HUES64 (cell line): ENCODE data around the gene SERPINB6.
A peak's percentile ranks its signal among the peaks of the same experiment; 100 is the strongest.
"Not testable (repeated sequence)": the region's sequence is repeated elsewhere in the genome, so short reads cannot be mapped to it uniquely, and the experiment has no call there.

Source experiments
- H3K27ac ChIP-seq: 2 replicates; pipeline ENCODE4 v1.7.0; 2013; ENCODE audit warnings: low read depth, low read length, inconsistent platforms
- H3K27me3 ChIP-seq: 2 replicates; pipeline ENCODE4 v1.6.1; 2013; ENCODE audit warnings: mild to moderate bottlenecking, low read length; ENCODE audit not compliant: insufficient read depth
- H3K36me3 ChIP-seq: 2 replicates; pipeline ENCODE4 v1.6.1; 2013; ENCODE audit warnings: mild to moderate bottlenecking, low read length; ENCODE audit not compliant: insufficient read depth
- H3K4me1 ChIP-seq: 2 replicates; pipeline ENCODE4 v1.6.1; 2013; ENCODE audit warnings: mild to moderate bottlenecking, low read length, moderate library complexity; ENCODE audit not compliant: insufficient read depth
- H3K4me3 ChIP-seq: 2 replicates; pipeline ENCODE4 v1.5.1; 2013; ENCODE audit warnings: mild to moderate bottlenecking, low read length, moderate library complexity
- H3K9ac ChIP-seq: 2 replicates; pipeline ENCODE4 v1.6.1; 2013; ENCODE audit warnings: mild to moderate bottlenecking, low read depth, low read length
- H3K9me3 ChIP-seq: 2 replicates; pipeline ENCODE4 v1.6.1; 2013; ENCODE audit warnings: low read depth, low read length; ENCODE audit not compliant: insufficient read depth
- WGBS: fragments of 150-250, 120-280 bp; methylation state at CpG from one replicate; pipeline ENCODE4 v1.1.7; 2013; ENCODE audit warnings: missing lambda C conversion rate; 5-methylcytosine and 5-hydroxymethylcytosine counted together

The SERPINB6 gene

GRCh38 chr6:2999618-3000557 lies 28.5 kb upstream of the SERPINB6 start, which contains the start of gene NQO2:
NQO2 (plus strand) TSS chr6:2999894; CDS start chr6:3006553, 6,659 bp downstream.
- peak within 1 kb of the TSS; percentile 86 for H3K9ac ChIP-seq
- H3K4me3 ChIP-seq = peak within 1 kb of the TSS; percentile 95
- WGBS = 1% methylated on average over 83 of the region's 87 CpGs
- H3K36me3 ChIP-seq = peaks cover 10% of the 10 kb centered on the region
- H3K27me3 ChIP-seq = peaks cover 7% of the 10 kb centered on the region; the same call in 1 of the 2 replicates
- H3K4me1 ChIP-seq = peaks cover 12% of the 10 kb centered on the region; the same call in 1 of the 2 replicates
- H3K9me3 ChIP-seq = no peaks in the 10 kb centered on the region
- H3K27ac ChIP-seq = peak within 1 kb of the TSS; percentile 52; the same call in 1 of the 2 replicates

- H3K36me3 ChIP-seq = peaks cover 2% of the 10 kb centered on the region; the same call in 1 of the 2 replicates
- no peak overlapping the region for H3K27ac ChIP-seq
- WGBS = under 1% methylated on average over 30 of the region's 30 CpGs
These were observed 27.7 kb upstream of the SERPINB6 start for GRCh38 chr6:2998998-2999617.

GRCh38 chr6:2998249-2998997 lies 27.1 kb upstream of the SERPINB6 start:
- peaks cover 12% of the 10 kb centered on the region; the same call in 1 of the 2 replicates for H3K4me1 ChIP-seq
- not testable (repeated sequence) for H3K27ac ChIP-seq, H3K9ac ChIP-seq, H3K9me3 ChIP-seq, H3K36me3 ChIP-seq, H3K27me3 ChIP-seq
- H3K4me3 ChIP-seq = peak overlapping the region; percentile 77
- 3% methylated on average over 8 of the region's 16 CpGs for WGBS

More at GRCh38 chr6:2998998-2999617, 27.7 kb upstream of the SERPINB6 start:
- H3K4me3 ChIP-seq = peak overlapping the region; percentile 77
- H3K4me1 ChIP-seq = peaks cover 12% of the 10 kb centered on the region; the same call in 1 of the 2 replicates
- no peaks in the 10 kb centered on the region for H3K9me3 ChIP-seq
- peaks cover 7% of the 10 kb centered on the region; the same call in 1 of the 2 replicates for H3K27me3 ChIP-seq
- 0 out of 2 replicates have a peak overlapping the region, but pooled peaks have one; percentile 20 for H3K9ac ChIP-seq

GRCh38 chr6:2993755-2994317 lies 22.5 kb upstream of the SERPINB6 start:
- peaks cover 21% of the 10 kb centered on the region for H3K4me1 ChIP-seq
- 91% methylated on average over 3 of the region's 4 CpGs for WGBS
- H3K9ac ChIP-seq = no peak overlapping the region
- H3K27ac ChIP-seq = no peak overlapping the region
- H3K9me3 ChIP-seq = no peaks in the 10 kb centered on the region
- H3K27me3 ChIP-seq = peaks cover 3% of the 10 kb centered on the region; the same call in 1 of the 2 replicates
- no peaks in the 10 kb centered on the region for H3K36me3 ChIP-seq
- no peak overlapping the region for H3K4me3 ChIP-seq

GRCh38 chr6:2992330-2992979 lies 21.1 kb upstream of the SERPINB6 start:
- no peak overlapping the region for H3K9ac ChIP-seq
- H3K4me1 ChIP-seq = peaks cover 20% of the 10 kb centered on the region
- H3K36me3 ChIP-seq = no peaks in the 10 kb centered on the region
- no peak overlapping the region for H3K27ac ChIP-seq
- H3K27me3 ChIP-seq = no peaks in the 10 kb centered on the region
- no peaks in the 10 kb centered on the region for H3K9me3 ChIP-seq
- no peak overlapping the region for H3K4me3 ChIP-seq
- 94% methylated on average over 6 of the region's 6 CpGs for WGBS

GRCh38 chr6:2990932-2991506 lies 19.7 kb upstream of the SERPINB6 start:
- Histone ChIP-seq H3K36me3 (no peaks in the 10 kb centered on the region), H3K9me3 (no peaks in the 10 kb centered on the region), H3K4me3 (no peak overlapping the region), H3K4me1 (peaks cover 20% of the 10 kb centered on the region), H3K27me3 (no peaks in the 10 kb centered on the region), H3K27ac (peak overlapping the region; percentile 98), H3K9ac (peak overlapping the region; percentile 86; the same call in 1 of the 2 replicates)
- WGBS = 81% methylated on average over 10 of the region's 10 CpGs

GRCh38 chr6:2990248-2990931 lies 19.0 kb upstream of the SERPINB6 start:
- H3K27me3 ChIP-seq = no peaks in the 10 kb centered on the region
- no peaks in the 10 kb centered on the region for H3K36me3 ChIP-seq
- H3K27ac ChIP-seq = peak overlapping the region; percentile 98
- H3K4me1 ChIP-seq = peaks cover 20% of the 10 kb centered on the region
- no peaks in the 10 kb centered on the region for H3K9me3 ChIP-seq
- 73% methylated on average over 19 of the region's 19 CpGs for WGBS
- peak overlapping the region; percentile 59 for H3K4me3 ChIP-seq
- peak overlapping the region; percentile 86 for H3K9ac ChIP-seq

- Histone ChIP-seq H3K9ac (peak overlapping the region; percentile 86), H3K27ac (peak overlapping the region; percentile 98), H3K27me3 (no peaks in the 10 kb centered on the region), H3K4me1 (peaks cover 27% of the 10 kb centered on the region), H3K4me3 (peak overlapping the region; percentile 59), H3K9me3 (no peaks in the 10 kb centered on the region), H3K36me3 (no peaks in the 10 kb centered on the region)
- 4% methylated on average over 21 of the region's 22 CpGs for WGBS
These were observed 18.2 kb upstream of the SERPINB6 start for GRCh38 chr6:2989332-2990247.
